Measurements from ENCODE around the gene HIPK2. TPM values are rescaled to one million over a fixed set of nuclear protein-coding genes. Genes with fewer than 3 reads are reported as not detected.

HIPK2 gene
- total RNA-seq (2014; rRNA removed; shearing (Covaris generic)) (13.8 and 16.9 TPM in 2 replicates), polyA plus RNA-seq (2016; fragmentation: Nextera tagmentation; extraction: Ambion mirVana) (5.9 and 7.3 TPM in 2 replicates)
- long read RNA-seq, partial matches to known transcripts: 1 of 2 reads
- long read RNA-seq, other reads (novel, unspliced or antisense): 1 of 2 reads

DNA sequence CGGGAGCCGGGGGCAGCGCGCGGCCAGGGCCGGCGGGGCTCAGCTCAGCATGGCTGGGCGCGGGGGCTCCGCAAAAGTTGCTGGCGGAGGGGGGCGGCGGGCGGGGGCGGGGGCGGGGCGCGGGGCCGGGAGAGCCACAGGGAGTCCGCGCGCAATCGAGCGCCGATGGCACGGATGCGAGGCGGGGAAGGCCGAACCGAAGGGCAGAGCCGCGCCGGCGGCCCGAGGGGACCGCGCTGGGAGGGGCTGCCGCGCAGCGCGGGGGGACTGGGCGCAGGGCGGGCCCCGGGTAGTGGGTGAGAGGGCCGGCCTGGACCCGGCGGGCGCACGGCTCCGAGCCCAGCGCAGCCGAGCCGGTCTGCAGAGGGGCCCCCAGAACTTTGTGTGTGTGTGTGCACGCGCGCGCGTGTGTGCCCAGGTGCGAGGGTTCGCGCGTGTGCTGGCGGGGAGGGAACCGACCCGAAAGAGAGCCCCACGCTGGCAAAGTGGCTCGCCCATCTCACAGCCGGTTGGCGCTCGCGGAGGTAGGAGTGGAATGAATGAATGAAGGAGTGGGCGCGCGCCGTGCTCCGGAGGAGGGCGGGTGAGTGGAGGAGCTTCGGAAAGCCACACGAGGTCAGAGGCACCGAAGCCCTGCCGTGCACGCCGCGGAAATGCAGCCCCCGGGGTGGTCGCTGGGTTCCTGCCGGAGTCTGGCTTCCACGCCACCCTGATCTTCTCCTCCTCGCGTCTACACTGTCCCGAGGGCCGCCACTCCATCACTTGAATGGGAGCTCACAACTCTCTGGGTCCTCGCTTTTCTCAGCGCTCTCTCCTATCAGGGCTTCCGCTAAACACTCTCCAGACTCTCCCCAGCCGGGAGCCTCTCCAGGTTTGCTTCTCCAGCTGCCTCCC is at the start of gene HIPK2:
Gene HIPK2 (minus strand): TSS at position 51 of the 894 bp plus-strand sequence. CDS start 375 bp downstream, outside the sequence.
- Histone ChIP-seq H3F3A (replicated peaks; ENCODE audit: low read depth) (0 out of 2 replicates have a peak, but pooled peaks cover 6% of the 10 kb centered on the region), H3K9me2 (ENCODE audit: insufficient read depth) (no peaks in the 10 kb centered on the region), H3K4me3 (peak within 1 kb of the TSS; percentile 96), H3K36me3 (ENCODE audit: insufficient read depth) (no peaks in the 10 kb centered on the region), H2AFZ (peak within 1 kb of the TSS; percentile 98), H3K27me3 (ENCODE audit: insufficient read depth) (peaks cover 42% of the 10 kb centered on the region), H3K4me2 (peak within 1 kb of the TSS; percentile 99), H4K20me1 (replicated peaks; ENCODE audit: insufficient read depth) (peaks cover 7% of the 10 kb centered on the region; the same call in 1 of the 2 replicates), H3K79me2 (replicated peaks; ENCODE audit: insufficient read depth) (peaks cover 21% of the 10 kb centered on the region), H3K4me1 (ENCODE audit: insufficient read depth) (peaks cover 16% of the 10 kb centered on the region), H3K27ac (ENCODE audit: low read depth) (no peak within 1 kb of the TSS)
- Mint-ChIP-seq H3K4me1 (peaks cover 24% of the 10 kb centered on the region), H3K36me3 (ENCODE audit: low read depth) (peaks cover 7% of the 10 kb centered on the region; the same call in 2 of the 3 replicates), H3K27ac (peak within 1 kb of the TSS; percentile 90), H3K9me3 (no peaks in the 10 kb centered on the region; the same call in 2 of the 3 replicates), H3K27me3 (ENCODE audit: insufficient read depth, low read depth, poor library complexity) (peaks cover 29% of the 10 kb centered on the region), H3K4me3 (peak within 1 kb of the TSS; percentile 97)
- DNase-seq (ENCODE audit: low spot score) (peak; percentile 80), ATAC-seq (peak; percentile 85)
- TF ChIP-seq NANOG (IDR thresholded peaks at IDR 0.05; ENCODE audit: borderline replicate concordance) (no peak), JUNB (IDR thresholded peaks at IDR 0.05; ENCODE audit: unreplicated experiment) (no peak), EZH2 (IDR thresholded peaks at IDR 0.05; ENCODE audit: low read depth, unreplicated experiment) (no peak), ZNF462 (CRISPR knock-in tag; IDR thresholded peaks at IDR 0.05) (no peak), ZNF114 (CRISPR knock-in tag; IDR thresholded peaks at IDR 0.05) (no peak), REST (IDR thresholded peaks at IDR 0.05; ENCODE audit: unreplicated experiment) (no peak), POLR2AphosphoS5 (IDR thresholded peaks at IDR 0.05; ENCODE audit: low read depth) (no peak), CREB1 (CRISPR knock-in tag; IDR thresholded peaks at IDR 0.05; ENCODE audit: low read depth) (no peak), STAT1 (IDR thresholded peaks at IDR 0.05; ENCODE audit: unreplicated experiment) (no peak), ZNF331 (CRISPR knock-in tag; IDR thresholded peaks at IDR 0.05; ENCODE audit: low read depth) (no peak), EZH2phosphoT487 (IDR thresholded peaks at IDR 0.05; ENCODE audit: unreplicated experiment) (no peak)
- TF ChIP-seq, protein P1, sequence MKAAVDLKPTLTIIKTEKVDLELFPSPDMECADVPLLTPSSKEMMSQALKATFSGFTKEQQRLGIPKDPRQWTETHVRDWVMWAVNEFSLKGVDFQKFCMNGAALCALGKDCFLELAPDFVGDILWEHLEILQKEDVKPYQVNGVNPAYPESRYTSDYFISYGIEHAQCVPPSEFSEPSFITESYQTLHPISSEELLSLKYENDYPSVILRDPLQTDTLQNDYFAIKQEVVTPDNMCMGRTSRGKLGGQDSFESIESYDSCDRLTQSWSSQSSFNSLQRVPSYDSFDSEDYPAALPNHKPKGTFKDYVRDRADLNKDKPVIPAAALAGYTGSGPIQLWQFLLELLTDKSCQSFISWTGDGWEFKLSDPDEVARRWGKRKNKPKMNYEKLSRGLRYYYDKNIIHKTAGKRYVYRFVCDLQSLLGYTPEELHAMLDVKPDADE (IDR thresholded peaks at IDR 0.05): no peak
- TF ChIP-seq, protein P2, sequence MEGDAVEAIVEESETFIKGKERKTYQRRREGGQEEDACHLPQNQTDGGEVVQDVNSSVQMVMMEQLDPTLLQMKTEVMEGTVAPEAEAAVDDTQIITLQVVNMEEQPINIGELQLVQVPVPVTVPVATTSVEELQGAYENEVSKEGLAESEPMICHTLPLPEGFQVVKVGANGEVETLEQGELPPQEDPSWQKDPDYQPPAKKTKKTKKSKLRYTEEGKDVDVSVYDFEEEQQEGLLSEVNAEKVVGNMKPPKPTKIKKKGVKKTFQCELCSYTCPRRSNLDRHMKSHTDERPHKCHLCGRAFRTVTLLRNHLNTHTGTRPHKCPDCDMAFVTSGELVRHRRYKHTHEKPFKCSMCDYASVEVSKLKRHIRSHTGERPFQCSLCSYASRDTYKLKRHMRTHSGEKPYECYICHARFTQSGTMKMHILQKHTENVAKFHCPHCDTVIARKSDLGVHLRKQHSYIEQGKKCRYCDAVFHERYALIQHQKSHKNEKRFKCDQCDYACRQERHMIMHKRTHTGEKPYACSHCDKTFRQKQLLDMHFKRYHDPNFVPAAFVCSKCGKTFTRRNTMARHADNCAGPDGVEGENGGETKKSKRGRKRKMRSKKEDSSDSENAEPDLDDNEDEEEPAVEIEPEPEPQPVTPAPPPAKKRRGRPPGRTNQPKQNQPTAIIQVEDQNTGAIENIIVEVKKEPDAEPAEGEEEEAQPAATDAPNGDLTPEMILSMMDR (conservative IDR thresholded peaks at IDR 0.05; ENCODE audit: low read depth in 2 of 2): no peak

Data from GM23338 (cell line).